Measurements from ENCODE around the gene AMHR2. TPM values are rescaled to one million over a fixed set of nuclear protein-coding genes. Genes with fewer than 3 reads are reported as not detected.
A peak's percentile ranks its signal among the peaks of the same experiment; 100 is the strongest.

The AMHR2 gene
- total RNA-seq, 3 donors from 2014 or later = 0.15 TPM; not detected in 2

DNA sequence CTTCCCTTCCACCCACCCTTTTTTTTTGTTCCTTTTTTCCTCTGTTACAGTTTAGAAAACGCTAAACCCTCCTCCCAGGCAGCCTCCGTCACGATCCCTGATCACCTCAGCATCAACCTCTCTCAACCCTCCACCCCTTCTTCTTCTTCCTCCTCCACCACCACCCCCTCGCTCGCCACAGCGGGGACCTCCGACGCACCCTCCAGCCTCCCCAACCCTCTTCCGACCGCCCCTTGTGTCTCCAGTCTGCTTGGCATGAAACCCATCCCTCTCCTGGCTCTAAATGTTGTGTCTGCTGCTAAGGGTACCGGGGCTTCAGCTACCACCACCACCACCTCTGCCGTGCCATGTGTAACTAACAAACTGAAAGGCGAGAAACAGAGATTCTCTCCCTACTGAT lies 51.2 kb downstream of the AMHR2 start:
- H3K4me3 ChIP-seq = peak overlapping the region in 1 of 3 donors; percentile 29
- H3K36me3 ChIP-seq = peaks cover 7% of the 10 kb centered on the region
- TF ChIP-seq, protein P1, sequence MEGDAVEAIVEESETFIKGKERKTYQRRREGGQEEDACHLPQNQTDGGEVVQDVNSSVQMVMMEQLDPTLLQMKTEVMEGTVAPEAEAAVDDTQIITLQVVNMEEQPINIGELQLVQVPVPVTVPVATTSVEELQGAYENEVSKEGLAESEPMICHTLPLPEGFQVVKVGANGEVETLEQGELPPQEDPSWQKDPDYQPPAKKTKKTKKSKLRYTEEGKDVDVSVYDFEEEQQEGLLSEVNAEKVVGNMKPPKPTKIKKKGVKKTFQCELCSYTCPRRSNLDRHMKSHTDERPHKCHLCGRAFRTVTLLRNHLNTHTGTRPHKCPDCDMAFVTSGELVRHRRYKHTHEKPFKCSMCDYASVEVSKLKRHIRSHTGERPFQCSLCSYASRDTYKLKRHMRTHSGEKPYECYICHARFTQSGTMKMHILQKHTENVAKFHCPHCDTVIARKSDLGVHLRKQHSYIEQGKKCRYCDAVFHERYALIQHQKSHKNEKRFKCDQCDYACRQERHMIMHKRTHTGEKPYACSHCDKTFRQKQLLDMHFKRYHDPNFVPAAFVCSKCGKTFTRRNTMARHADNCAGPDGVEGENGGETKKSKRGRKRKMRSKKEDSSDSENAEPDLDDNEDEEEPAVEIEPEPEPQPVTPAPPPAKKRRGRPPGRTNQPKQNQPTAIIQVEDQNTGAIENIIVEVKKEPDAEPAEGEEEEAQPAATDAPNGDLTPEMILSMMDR (IDR thresholded peaks at IDR 0.05) = no peak
- TF ChIP-seq POLR2AphosphoS5 (IDR thresholded peaks at IDR 0.05) = no peak
- no peak for TF ChIP-seq POLR2A (IDR thresholded peaks at IDR 0.05)
- H3K27ac ChIP-seq = peak overlapping the region; percentile 50 to 73
- no peaks in the 10 kb centered on the region for H3K9me3 ChIP-seq
- H3K27me3 ChIP-seq = no peaks in the 10 kb centered on the region
- peaks cover 0 to 5% of the 10 kb centered on the region in 2 donors for H3K4me1 ChIP-seq
- intact Hi-C loops (cut with DNase I; ENCODE audit: low total_unique reads) = no loop called here
- DNase-seq (ENCODE audit: low spot score in 2 of 2) = no peak

DNA sequence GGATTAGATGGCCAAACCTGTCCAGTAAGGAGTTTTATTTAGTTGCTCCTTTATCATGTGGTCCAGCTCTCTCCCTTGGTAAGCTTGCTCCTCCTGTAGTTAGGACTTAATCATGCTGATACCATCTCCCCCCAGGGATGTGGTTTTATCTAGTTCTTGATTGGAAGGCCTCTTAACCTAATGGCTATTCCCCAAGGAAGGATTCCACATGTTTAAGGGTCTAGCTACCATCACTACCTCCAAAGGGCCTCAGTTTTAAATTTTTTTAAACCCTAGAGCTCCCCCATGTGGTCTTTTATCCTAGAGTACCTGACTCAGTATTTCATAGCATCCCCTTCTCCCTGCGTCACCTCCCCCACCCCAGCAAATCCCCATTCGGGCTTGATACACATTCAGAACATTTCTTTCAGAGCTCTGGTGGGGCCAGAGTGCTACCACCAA lies 53.1 kb downstream of the AMHR2 start:
- no peaks in the 10 kb centered on the region for H3K27me3 ChIP-seq
- peaks cover 7% of the 10 kb centered on the region for H3K36me3 ChIP-seq
- intact Hi-C loops (cut with DNase I; ENCODE audit: low total_unique reads) = no loop called here
- peaks cover 0 to 5% of the 10 kb centered on the region in 2 donors for H3K4me1 ChIP-seq
- H3K27ac ChIP-seq = peak overlapping the region; percentile 0 to 50
- DNase-seq (ENCODE audit: low spot score in 2 of 2) = no peak
- TF ChIP-seq, protein P1 (IDR thresholded peaks at IDR 0.05) = no peak
- TF ChIP-seq POLR2A (IDR thresholded peaks at IDR 0.05) (no peak), POLR2AphosphoS5 (IDR thresholded peaks at IDR 0.05) (no peak)
- H3K4me3 ChIP-seq = no peak overlapping the region
- no peaks in the 10 kb centered on the region for H3K9me3 ChIP-seq

DNA sequence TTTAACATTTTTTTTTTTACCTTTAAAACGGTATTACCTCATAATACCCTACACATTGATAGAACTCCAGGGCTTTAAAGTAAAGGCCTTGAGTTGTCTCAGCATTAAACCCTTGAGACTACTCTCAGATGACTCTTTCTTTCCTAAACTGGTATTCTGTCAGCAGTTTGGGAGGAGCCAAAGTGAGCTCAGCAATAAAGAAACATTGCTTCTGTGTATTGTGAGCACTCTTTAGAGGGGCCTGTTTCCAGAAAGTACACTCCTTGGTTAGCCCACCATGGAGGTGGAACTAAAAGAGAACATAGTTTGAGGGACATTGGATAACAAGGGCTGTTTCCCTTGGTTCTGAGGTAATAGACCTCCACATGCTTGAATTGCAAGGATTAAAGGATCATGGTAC lies 55.2 kb downstream of the AMHR2 start:
- no peaks in the 10 kb centered on the region for H3K4me1 ChIP-seq

GRCh38 chr12:53479331-53479730 lies 55.7 kb downstream of the AMHR2 start:
- intact Hi-C loops (cut with DNase I; ENCODE audit: low total_unique reads) = no loop called here
- Histone ChIP-seq H3K4me3 (no peak overlapping the region), H3K36me3 (peaks cover 7% of the 10 kb centered on the region), H3K27me3 (no peaks in the 10 kb centered on the region), H3K9me3 (no peaks in the 10 kb centered on the region), H3K4me1 (no peaks in the 10 kb centered on the region), H3K27ac (peak overlapping the region in 1 of 2 donors; percentile 53)
- TF ChIP-seq, protein P1 (IDR thresholded peaks at IDR 0.05) = no peak
- TF ChIP-seq POLR2AphosphoS5 (IDR thresholded peaks at IDR 0.05) (no peak), POLR2A (IDR thresholded peaks at IDR 0.05) (no peak)
- DNase-seq (ENCODE audit: low spot score in 2 of 2) = no peak

More for the DNA sequence above, 55.2 kb downstream of the AMHR2 start:
- Histone ChIP-seq H3K36me3 (peaks cover 7% of the 10 kb centered on the region), H3K27me3 (no peaks in the 10 kb centered on the region), H3K4me3 (no peak overlapping the region), H3K27ac (peak overlapping the region in 1 of 2 donors; percentile 53), H3K9me3 (no peaks in the 10 kb centered on the region)
- intact Hi-C loops (cut with DNase I; ENCODE audit: low total_unique reads) = no loop called here
- TF ChIP-seq, protein P1 (IDR thresholded peaks at IDR 0.05) = no peak
- TF ChIP-seq POLR2A (IDR thresholded peaks at IDR 0.05) = no peak
- TF ChIP-seq POLR2AphosphoS5 (IDR thresholded peaks at IDR 0.05) = no peak
- DNase-seq (ENCODE audit: low spot score in 2 of 2) = no peak

DNA sequence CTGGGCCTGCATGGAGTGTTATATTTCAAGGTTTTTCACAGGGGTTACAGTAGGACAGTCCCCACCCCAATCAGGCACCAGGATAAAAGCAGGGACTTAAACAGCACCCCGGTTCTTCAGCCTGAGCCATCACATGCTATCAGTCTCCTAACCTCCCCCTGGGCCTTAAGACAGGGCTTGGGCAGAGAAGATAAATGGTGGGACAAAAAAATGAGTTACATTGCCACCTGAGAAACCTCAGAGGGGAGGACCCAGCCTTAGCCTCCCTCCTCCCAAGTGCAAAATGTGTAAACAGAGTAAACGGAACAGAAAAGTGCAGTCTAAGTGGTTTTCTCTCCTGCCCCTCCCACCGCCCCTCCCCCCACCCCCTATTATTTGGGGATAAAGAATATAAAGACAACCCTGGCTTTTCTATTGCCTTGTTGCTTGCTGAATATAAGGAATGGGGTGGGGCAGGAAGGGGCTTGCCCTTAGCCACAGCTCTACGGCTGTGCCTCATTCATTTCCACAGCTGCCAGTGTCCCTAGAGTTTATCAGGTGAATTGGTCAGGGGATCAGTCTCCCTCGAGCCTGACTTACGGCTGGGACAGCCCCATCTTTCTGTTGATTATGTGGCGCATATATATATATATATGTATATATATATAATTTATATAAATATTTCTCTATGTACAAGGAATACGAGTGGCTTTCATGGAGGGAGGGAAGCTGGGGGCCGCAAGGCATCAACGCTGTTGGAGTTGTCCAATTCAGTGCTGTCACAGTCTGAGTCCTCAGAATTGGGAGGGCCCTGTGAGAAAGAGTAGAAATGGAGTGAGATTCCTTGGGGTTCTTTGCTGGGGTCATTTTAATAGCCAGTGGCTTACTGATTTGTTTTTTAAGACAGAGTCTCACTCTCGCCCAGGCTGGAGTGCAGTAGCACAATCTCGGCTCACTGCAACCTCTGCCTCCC lies 57.1 kb downstream of the AMHR2 start:
- peaks cover 3% of the 10 kb centered on the region for H3K36me3 ChIP-seq
- intact Hi-C loops (cut with DNase I; ENCODE audit: low total_unique reads) = no loop called here

More for the DNA sequence above, 57.1 kb downstream of the AMHR2 start:
- H3K27ac ChIP-seq = peak overlapping the region in 1 of 2 donors; percentile 45
- H3K4me1 ChIP-seq = no peaks in the 10 kb centered on the region
- TF ChIP-seq, protein P1 (IDR thresholded peaks at IDR 0.05) = no peak
- TF ChIP-seq POLR2AphosphoS5 (IDR thresholded peaks at IDR 0.05) = no peak
- TF ChIP-seq POLR2A (IDR thresholded peaks at IDR 0.05) = no peak
- no peaks in the 10 kb centered on the region for H3K27me3 ChIP-seq
- no peak overlapping the region for H3K4me3 ChIP-seq
- no peaks in the 10 kb centered on the region for H3K9me3 ChIP-seq
- no peak for DNase-seq (ENCODE audit: low spot score in 2 of 2)
